SK-N-SH treated with all-trans-retinoic acid at 6 μM for 48 hours (cell line): ENCODE measurements around the gene INSIG2.

ENCODE experiments used
- ARNTL ChIP-seq: fragments of 450-650 bp; formaldehyde crosslinking; IDR thresholded peaks from 2 replicates; pipeline ENCODE4 v1.5.0; 2020; ENCODE audit warnings: low read depth, mild to moderate bottlenecking, moderate library complexity, borderline replicate concordance
- BACH2 ChIP-seq: fragments of 250-450 bp; sonication (Bioruptor Pico); IDR thresholded peaks from 2 replicates; pipeline ENCODE4 v1.9.0; 2021; ENCODE audit warnings: mild to moderate bottlenecking, borderline replicate concordance
- CSDC2 ChIP-seq: fragments of 250-450 bp; sonication (Bioruptor Pico); IDR thresholded peaks from 2 replicates; pipeline ENCODE4 v1.5.0; 2020; ENCODE audit warnings: mild to moderate bottlenecking, moderate library complexity
- ESRRG ChIP-seq: fragments of 250-450 bp; sonication (Bioruptor Pico); IDR thresholded peaks from 2 replicates; pipeline ENCODE4 v1.6.1; 2021; ENCODE audit warnings: mild to moderate bottlenecking
- ISL1 ChIP-seq: fragments of 250-450 bp; sonication (Bioruptor Pico); IDR thresholded peaks from 2 replicates; pipeline ENCODE4 v2.1.2; 2022; ENCODE audit warnings: mild to moderate bottlenecking, moderate library complexity
- RARB ChIP-seq: fragments of 250-450 bp; sonication (Bioruptor Pico); IDR thresholded peaks from 2 replicates; pipeline ENCODE4 v1.8.0; 2021; ENCODE audit warnings: mild to moderate bottlenecking, moderate library complexity
- SNAI2 ChIP-seq: fragments of 250-450 bp; sonication (Bioruptor Pico); IDR thresholded peaks from 2 replicates; pipeline ENCODE4 v1.5.0; 2020; ENCODE audit warnings: mild to moderate bottlenecking, moderate library complexity
- ZC3H10 ChIP-seq: fragments of 250-450 bp; sonication (Bioruptor Pico); IDR thresholded peaks from 2 replicates; pipeline ENCODE4 v1.5.1; 2021; ENCODE audit warnings: mild to moderate bottlenecking, moderate library complexity
- ZNF70 ChIP-seq: fragments of 450-650 bp; formaldehyde crosslinking; IDR thresholded peaks from 2 replicates; pipeline ENCODE4 v1.5.0; 2020; ENCODE audit warnings: mild to moderate bottlenecking, moderate library complexity

- TF ChIP-seq ISL1 (CRISPR knock-in tag) (no peak), CSDC2 (no peak), BACH2 (CRISPR knock-in tag) (no peak), ZC3H10 (CRISPR knock-in tag) (no peak), ZNF70 (CRISPR knock-in tag) (no peak), ESRRG (CRISPR knock-in tag) (no peak), SNAI2 (CRISPR knock-in tag) (no peak), ARNTL (no peak), RARB (no peak)
Measured at GRCh38 chr2:118124288-118124891, 36.1 kb downstream of the INSIG2 start.
